OCI-LY3 (cell line): ENCODE measurements around the gene METTL4.

Experiments
- CTCF ChIP-seq: fragments of 200-600, 300-600 bp; sonication (generic); IDR thresholded peaks from 2 replicates; pipeline ENCODE4 v1.5.1; 2014; ENCODE audit warnings: antibody characterized with exemption, low read length, low read depth
- EZH2phosphoT487 ChIP-seq: fragments of 200-600 bp; shearing (Covaris generic); IDR thresholded peaks from 2 replicates; pipeline ENCODE4 v1.6.1; 2018; ENCODE audit warnings: antibody characterized with exemption, mixed run types, low read depth

GRCh38 chr18:2571200-2572170 lies at the start of gene METTL4, which contains the start of gene NDC80:
- TF ChIP-seq CTCF: no peak
- TF ChIP-seq EZH2phosphoT487: no peak
